Activated naive CD8-positive, alpha-beta T cell treated with anti-CD3 and anti-CD28 coated beads, Interleukin-2, amount 10 ng/mL, durations not matched to agents 7 days and 5 days (primary cell): Measurements from ENCODE around the gene LDHAL6A. TPM values are rescaled to one million over a fixed set of nuclear protein-coding genes. Genes with fewer than 3 reads are reported as not detected.
"Not testable (repeated sequence)": the region's sequence is repeated elsewhere in the genome, so short reads cannot be mapped to it uniquely, and the experiment has no call there.

Source experiments
- ATAC-seq: fragments of 150-1000 bp; cut with Tn5 transposase; one replicate; pipeline ENCODE4 v1.10.0; 2021; ENCODE audit warnings: low read depth, moderate library complexity
- POLR2A ChIA-PET: fragments of 350-600 bp; sonication (Branson Sonifier 250); formaldehyde crosslinking; loops from one replicate; lab custom pipeline; 2021; ENCODE audit warnings: antibody characterized with exemption; lab: Charles Lee
- DNase-seq: peaks from one replicate; pipeline ENCODE4 v3.0.0; 2021
- H3K27ac Mint-ChIP-seq: one replicate; pipeline ENCODE4 v1.8.0; 2022; ENCODE audit warnings: mild to moderate bottlenecking, mixed read lengths
- H3K27me3 Mint-ChIP-seq: one replicate; pipeline ENCODE4 v1.8.0; 2022; ENCODE audit warnings: mild to moderate bottlenecking, moderate library complexity, mixed read lengths
- H3K36me3 Mint-ChIP-seq: one replicate; pipeline ENCODE4 v1.8.0; 2021; ENCODE audit warnings: mild to moderate bottlenecking, mixed read lengths
- H3K4me1 Mint-ChIP-seq: one replicate; pipeline ENCODE4 v1.8.0; 2021; ENCODE audit warnings: mixed read lengths
- H3K4me3 Mint-ChIP-seq: one replicate; pipeline ENCODE4 v1.8.0; 2022; ENCODE audit warnings: mild to moderate bottlenecking, moderate library complexity, mixed read lengths
- H3K9me3 Mint-ChIP-seq: one replicate; pipeline ENCODE4 v1.8.0; 2021; ENCODE audit warnings: mixed read lengths
- total RNA-seq, 2 experiments: library from RNA; stranded (reverse); gene quantifications; one replicate each; pipeline ENCODE4 v1.2.3, GENCODE V29; 2021

Gene LDHAL6A
- not detected for total RNA-seq

DNA sequence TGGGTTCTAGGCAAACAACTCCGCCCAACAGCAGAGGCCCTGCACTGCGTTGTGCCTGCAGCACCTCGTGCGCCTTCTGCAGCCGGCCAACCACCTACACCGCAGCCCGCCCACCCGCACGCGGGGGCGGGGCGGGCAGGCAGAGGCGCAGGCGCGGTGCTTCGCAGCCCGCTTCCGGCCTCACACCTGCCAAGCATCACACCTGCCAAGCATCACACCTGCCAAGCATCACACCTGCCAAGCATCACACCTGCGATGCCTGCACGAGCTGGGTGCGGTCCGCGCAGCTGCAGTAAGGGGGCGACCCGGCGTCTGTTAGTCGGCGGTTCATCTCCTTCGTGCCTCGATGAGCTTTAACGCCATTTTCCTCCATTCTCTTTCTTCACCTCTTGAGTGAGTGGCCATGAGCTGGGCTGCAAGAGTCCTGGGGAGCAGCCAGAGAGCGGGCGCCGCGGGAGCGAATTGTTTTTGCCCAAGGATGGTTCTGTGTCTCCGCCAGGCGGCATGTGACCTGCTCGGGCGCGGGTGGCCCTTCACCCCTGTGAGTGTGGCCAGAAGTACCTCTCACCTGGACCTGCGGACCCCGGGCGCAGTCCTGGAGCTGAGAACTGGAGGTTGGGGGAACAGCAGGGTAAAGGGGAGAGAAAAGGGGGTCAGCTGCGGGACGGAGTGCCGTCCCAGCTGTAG lies at the start of gene LDHAL6A:
Gene LDHAL6A, plus strand, starts transcription at position 171 of the 687 bp plus-strand sequence. CDS start 825 bp downstream, outside the sequence.
- H3K9me3 Mint-ChIP-seq: no peaks in the 10 kb centered on the region
- H3K4me3 Mint-ChIP-seq: no peak within 1 kb of the TSS
- H3K4me1 Mint-ChIP-seq: no peaks in the 10 kb centered on the region
- H3K27ac Mint-ChIP-seq: no peak within 1 kb of the TSS
- POLR2A ChIA-PET: interaction anchor here (0.6 kb wide), 1 partner anchor 51 kb away, joined by 3 read pairs; no protein-coding TSS in a partner anchor
- ATAC-seq (no peak), DNase-seq (no peak)
- no peaks in the 10 kb centered on the region for H3K36me3 Mint-ChIP-seq
- peaks cover 11% of the 10 kb centered on the region for H3K27me3 Mint-ChIP-seq

DNA sequence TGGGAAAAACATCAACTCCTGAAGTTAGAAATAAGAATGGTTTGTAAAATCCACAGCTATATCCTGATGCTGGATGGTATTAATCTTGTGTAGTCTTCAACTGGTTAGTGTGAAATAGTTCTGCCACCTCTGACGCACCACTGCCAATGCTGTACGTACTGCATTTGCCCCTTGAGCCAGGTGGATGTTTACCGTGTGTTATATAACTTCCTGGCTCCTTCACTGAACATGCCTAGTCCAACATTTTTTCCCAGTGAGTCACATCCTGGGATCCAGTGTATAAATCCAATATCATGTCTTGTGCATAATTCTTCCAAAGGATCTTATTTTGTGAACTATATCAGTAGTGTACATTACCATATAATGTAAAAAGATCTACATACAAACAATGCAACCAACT lies 48.3 kb upstream of the LDHAL6A start:
- not testable (repeated sequence) for H3K4me3 Mint-ChIP-seq, H3K9me3 Mint-ChIP-seq, H3K27me3 Mint-ChIP-seq, DNase-seq, H3K27ac Mint-ChIP-seq, ATAC-seq
- POLR2A ChIA-PET: interaction anchor here (1.4 kb wide), 1 partner anchor 119 kb away, joined by 3 read pairs; no protein-coding TSS in a partner anchor
- Mint-ChIP-seq H3K36me3 (peaks cover 32% of the 10 kb centered on the region), H3K4me1 (peaks cover 22% of the 10 kb centered on the region)

DNA sequence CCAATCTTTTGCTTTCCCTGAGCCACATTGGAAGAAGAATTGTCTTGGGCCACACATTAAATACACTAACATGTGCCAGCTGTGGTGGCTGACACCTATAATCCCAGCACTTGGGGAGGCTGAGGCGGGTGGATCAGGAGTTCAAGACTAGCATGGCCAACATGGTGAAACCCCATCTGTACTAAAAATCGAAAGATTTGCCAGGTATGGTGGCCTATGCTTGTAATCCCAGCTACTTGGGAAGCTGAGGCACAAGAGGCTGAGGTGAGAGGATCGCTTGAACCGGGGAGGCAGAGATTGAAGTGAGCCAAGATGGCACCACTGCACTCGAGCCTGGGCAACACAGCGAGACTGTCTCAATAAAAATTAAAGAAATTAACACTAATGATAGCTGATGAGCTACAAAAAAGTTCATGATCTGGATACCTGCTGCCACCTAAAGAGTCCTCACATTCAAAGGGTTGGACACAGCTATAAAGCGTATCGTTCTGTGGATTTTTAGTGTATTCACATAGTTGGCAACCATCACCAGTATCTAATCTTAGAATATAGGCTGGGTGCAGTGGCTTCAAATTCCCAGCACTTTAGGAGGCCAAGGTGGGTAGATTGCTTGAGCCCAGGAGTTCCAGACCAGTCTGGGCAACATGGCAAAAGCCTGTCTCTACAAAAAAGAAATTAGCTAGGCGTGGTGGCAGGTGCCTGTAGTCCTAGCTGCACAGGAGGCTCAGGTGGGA lies 46.9 kb upstream of the LDHAL6A start:
- H3K4me1 Mint-ChIP-seq: peaks cover 14% of the 10 kb centered on the region
- no peak overlapping the region for H3K27ac Mint-ChIP-seq
- DNase-seq (no peak), ATAC-seq (no peak)
- H3K9me3 Mint-ChIP-seq: no peaks in the 10 kb centered on the region
- no peak overlapping the region for H3K4me3 Mint-ChIP-seq
- peaks cover 22% of the 10 kb centered on the region for H3K36me3 Mint-ChIP-seq
- no peaks in the 10 kb centered on the region for H3K27me3 Mint-ChIP-seq
- POLR2A ChIA-PET: interaction anchor here (1.6 kb wide), 1 partner anchor 14 kb away, joined by 5 read pairs; the partner anchor contains the start of gene LDHA

DNA sequence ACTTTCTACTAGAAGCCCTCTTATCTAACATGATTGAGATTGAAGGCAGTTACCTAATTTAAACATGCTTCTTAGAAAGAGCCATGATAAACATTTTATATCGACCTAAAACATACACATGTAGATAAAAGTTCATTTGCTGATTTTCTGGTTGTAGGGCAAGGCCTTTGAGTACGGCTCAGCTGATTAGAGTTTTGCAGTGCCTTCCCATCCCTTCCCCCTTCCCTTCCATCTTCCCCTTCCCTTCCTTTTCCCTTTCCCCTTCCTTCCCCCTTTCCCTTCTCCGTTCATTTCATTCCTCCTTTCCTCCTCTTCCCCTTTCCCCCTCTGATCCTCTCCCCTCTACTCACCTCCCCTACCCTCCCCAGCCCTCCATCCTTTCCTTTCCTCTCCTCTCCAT lies 39.2 kb upstream of the LDHAL6A start:
- H3K36me3 Mint-ChIP-seq: no peaks in the 10 kb centered on the region
- DNase-seq (no peak), ATAC-seq (no peak)
- H3K4me1 Mint-ChIP-seq: peaks cover 12% of the 10 kb centered on the region
- H3K9me3 Mint-ChIP-seq: no peaks in the 10 kb centered on the region
- POLR2A ChIA-PET: no interaction called here
- H3K4me3 Mint-ChIP-seq: no peak overlapping the region
- no peak overlapping the region for H3K27ac Mint-ChIP-seq
- H3K27me3 Mint-ChIP-seq: no peaks in the 10 kb centered on the region

DNA sequence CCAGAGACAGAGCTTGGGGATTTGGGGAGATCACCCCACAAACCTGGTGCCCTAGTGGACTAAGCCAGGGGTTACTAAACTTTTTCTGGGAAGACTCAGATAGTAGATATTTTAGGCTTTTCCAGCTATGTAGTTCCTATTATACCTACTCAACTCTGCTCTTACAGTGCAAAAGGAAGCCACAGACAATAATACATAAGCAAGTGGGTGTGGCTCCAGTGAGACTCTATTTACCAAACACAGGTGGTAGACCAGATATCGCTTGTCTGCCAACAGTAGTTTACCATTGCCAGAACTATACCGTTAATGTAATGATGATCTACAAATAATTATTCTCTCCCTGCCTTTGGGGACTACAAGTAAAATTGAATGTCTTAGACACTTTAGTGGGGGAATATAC lies 36.6 kb upstream of the LDHAL6A start:
- H3K27ac Mint-ChIP-seq: no peak overlapping the region
- H3K36me3 Mint-ChIP-seq: no peaks in the 10 kb centered on the region
- ATAC-seq (no peak), DNase-seq (no peak)
- POLR2A ChIA-PET: no interaction called here
- no peak overlapping the region for H3K4me3 Mint-ChIP-seq
- no peaks in the 10 kb centered on the region for H3K27me3 Mint-ChIP-seq
- H3K9me3 Mint-ChIP-seq: no peaks in the 10 kb centered on the region
- H3K4me1 Mint-ChIP-seq: peaks cover 7% of the 10 kb centered on the region

DNA sequence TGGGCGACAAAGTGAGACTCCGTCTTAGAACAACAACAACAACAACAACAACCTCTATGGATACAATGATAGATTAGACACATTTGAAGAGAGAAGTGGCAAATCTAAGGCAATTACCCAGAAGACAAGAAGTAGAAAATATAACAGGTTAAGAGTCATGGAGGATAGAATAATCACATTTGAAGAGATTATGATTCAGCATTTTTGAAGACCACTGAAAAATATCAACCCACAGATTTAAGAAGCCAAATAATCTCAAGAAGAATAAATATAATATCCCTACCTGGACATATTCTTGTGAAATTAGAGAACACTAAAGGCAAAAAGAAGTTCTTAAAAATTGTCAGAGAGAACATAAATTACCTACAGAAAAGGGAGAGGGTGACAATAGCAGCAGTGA lies 35.6 kb upstream of the LDHAL6A start:
- ATAC-seq: no peak
- no peak for DNase-seq
- no peaks in the 10 kb centered on the region for H3K27me3 Mint-ChIP-seq
- H3K27ac Mint-ChIP-seq: no peak overlapping the region
- H3K4me1 Mint-ChIP-seq: peaks cover 7% of the 10 kb centered on the region
- no peaks in the 10 kb centered on the region for H3K9me3 Mint-ChIP-seq
- H3K4me3 Mint-ChIP-seq: no peak overlapping the region
- POLR2A ChIA-PET: no interaction called here
- no peaks in the 10 kb centered on the region for H3K36me3 Mint-ChIP-seq

DNA sequence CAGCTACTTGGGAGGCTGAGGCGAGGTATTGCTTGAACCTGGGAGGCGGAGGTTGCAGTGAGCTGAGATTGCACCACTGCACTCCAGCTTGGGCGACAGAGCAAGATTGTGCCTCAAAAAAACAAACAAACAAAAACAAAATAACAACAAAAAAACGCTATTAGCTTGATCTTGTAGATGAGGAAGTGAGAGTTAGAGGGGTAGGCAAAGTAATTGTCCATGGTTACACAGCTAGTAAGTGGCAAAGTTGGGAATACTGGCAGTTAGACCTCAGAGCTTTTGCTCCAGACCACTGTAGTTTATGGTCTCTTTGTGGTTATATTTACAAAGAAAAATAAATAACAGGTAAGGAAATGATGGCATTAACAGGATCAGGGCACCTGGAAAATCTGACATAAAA lies 28.4 kb upstream of the LDHAL6A start:
- no peak overlapping the region for H3K27ac Mint-ChIP-seq
- no peak overlapping the region for H3K4me3 Mint-ChIP-seq
- H3K36me3 Mint-ChIP-seq: peaks cover 8% of the 10 kb centered on the region
- H3K27me3 Mint-ChIP-seq: peaks cover 4% of the 10 kb centered on the region
- no peak for DNase-seq
- peaks cover 5% of the 10 kb centered on the region for H3K4me1 Mint-ChIP-seq
- POLR2A ChIA-PET: no interaction called here
- peaks cover 7% of the 10 kb centered on the region for H3K9me3 Mint-ChIP-seq
- no peak for ATAC-seq

DNA sequence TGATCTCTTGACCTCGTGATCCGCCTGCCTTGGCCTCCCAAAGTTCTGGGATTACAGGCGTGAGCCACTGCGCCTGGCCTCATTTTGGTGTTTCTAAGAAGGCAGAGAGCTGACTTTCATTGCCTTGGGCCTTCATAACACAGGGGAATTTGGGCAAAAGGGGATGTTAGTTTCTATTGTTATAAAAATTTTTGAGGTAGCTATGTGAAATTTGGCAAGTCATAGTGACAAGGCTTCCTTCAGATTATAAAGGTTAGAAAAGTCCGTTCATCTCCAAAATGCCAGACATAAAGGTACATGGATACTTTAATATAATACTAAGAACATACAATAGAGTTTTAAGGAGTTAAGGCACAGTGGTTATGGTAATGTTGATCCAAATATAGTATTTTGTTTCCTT lies 26.3 kb upstream of the LDHAL6A start:
- POLR2A ChIA-PET: no interaction called here

DNA sequence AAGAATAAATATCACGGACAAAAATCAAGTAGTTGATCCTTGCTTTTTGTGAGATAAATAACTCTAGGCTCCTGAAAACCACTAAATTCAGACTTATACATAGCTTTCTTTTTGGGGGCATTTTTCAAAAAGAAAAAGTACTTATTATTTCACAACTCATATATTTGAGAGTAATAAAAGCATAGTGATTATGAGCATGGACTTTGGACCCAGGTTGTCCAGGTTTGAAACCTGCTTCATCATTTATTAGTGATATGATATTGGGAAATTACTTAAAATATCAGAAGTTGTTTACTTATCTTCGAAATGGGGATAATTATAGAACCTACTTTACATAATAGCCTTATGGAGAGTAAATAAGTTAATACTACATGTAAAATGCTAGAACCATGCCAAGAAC lies 17.0 kb upstream of the LDHAL6A start:
- H3K27me3 Mint-ChIP-seq: peaks cover 4% of the 10 kb centered on the region
- no peak for ATAC-seq
- no peaks in the 10 kb centered on the region for H3K36me3 Mint-ChIP-seq
- DNase-seq: no peak
- H3K9me3 Mint-ChIP-seq: peaks cover 8% of the 10 kb centered on the region
- no peaks in the 10 kb centered on the region for H3K4me1 Mint-ChIP-seq
- no peak overlapping the region for H3K27ac Mint-ChIP-seq
- no peak overlapping the region for H3K4me3 Mint-ChIP-seq
- POLR2A ChIA-PET: no interaction called here

More for the DNA sequence above, 26.3 kb upstream of the LDHAL6A start:
- peaks cover 19% of the 10 kb centered on the region for H3K9me3 Mint-ChIP-seq
- DNase-seq (no peak), ATAC-seq (no peak)
- no peak overlapping the region for H3K4me3 Mint-ChIP-seq
- peaks cover 4% of the 10 kb centered on the region for H3K27me3 Mint-ChIP-seq
- H3K36me3 Mint-ChIP-seq: peaks cover 15% of the 10 kb centered on the region
- no peak overlapping the region for H3K27ac Mint-ChIP-seq
- H3K4me1 Mint-ChIP-seq: peaks cover 10% of the 10 kb centered on the region

DNA sequence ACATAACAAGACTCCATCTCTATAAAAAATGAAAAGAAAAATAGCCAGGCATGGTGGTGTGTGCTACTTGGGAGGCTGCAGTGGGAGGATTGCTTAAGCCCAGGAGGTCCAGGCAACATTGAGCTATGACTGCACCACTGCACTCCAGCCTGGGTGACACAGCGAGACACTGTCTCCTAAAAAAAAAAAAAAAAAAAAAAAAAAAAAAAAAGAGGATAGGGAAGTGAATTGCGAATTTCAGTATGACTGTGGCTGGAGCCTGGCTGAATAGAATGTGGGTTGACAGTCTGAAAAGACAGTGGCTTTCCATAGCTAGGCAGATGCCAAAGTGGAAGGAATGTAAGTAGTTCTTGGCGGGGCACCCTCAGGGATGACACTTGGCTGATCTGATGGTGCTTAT lies 6.4 kb upstream of the LDHAL6A start:
- DNase-seq (no peak), ATAC-seq (no peak)
- POLR2A ChIA-PET: no interaction called here
- Mint-ChIP-seq H3K4me1 (no peaks in the 10 kb centered on the region), H3K27ac (no peak overlapping the region), H3K9me3 (no peaks in the 10 kb centered on the region), H3K4me3 (no peak overlapping the region), H3K36me3 (no peaks in the 10 kb centered on the region), H3K27me3 (peaks cover 8% of the 10 kb centered on the region)

DNA sequence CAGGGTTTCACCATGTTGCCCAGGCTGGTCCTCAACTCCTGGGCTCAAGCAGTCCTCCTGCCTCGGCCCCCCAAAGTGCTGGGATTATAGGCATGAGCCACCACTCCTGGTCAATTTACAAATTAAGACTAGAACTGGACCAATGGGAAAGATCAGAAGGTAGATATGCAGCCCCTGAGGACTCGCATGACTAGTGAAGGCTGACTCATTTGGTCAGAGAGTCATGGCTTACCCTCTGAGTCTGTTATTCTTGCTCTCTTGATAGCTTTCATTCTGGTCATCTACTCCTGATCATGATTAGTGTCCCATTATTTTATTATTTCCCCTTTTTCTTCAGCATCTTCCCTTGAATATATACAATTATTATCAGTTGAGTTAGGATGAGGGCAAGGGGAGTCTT lies 2.7 kb upstream of the LDHAL6A start:
- POLR2A ChIA-PET: interaction anchor here (0.7 kb wide), 1 partner anchor 51 kb away, joined by 3 read pairs; no protein-coding TSS in a partner anchor
- no peak for DNase-seq
- no peaks in the 10 kb centered on the region for H3K36me3 Mint-ChIP-seq
- H3K27ac Mint-ChIP-seq: no peak overlapping the region
- peaks cover 13% of the 10 kb centered on the region for H3K27me3 Mint-ChIP-seq
- ATAC-seq: no peak
- H3K4me3 Mint-ChIP-seq: no peak overlapping the region
- H3K9me3 Mint-ChIP-seq: no peaks in the 10 kb centered on the region
- H3K4me1 Mint-ChIP-seq: no peaks in the 10 kb centered on the region

DNA sequence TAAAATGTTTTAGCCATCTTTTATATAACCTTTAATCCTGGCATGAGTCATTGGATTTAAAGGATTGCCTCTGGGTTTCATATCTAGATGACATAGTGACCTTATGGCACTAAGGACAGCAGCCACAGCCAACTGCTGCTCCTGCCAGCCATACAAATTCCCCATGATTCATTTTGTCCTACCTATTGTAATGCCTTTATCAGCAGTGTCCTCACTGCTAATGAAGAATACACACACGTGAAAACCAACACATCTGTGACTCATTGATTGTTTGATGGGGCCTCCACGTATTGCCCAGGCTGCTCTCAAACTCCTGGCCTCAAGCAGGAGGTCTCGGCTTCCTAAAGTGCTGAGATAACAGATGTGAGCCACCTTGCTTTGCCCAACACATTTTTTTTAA lies 1.8 kb downstream of the LDHAL6A start:
- no peak overlapping the region for H3K4me3 Mint-ChIP-seq
- H3K9me3 Mint-ChIP-seq: no peaks in the 10 kb centered on the region
- H3K36me3 Mint-ChIP-seq: no peaks in the 10 kb centered on the region
- peaks cover 8% of the 10 kb centered on the region for H3K27me3 Mint-ChIP-seq
- H3K4me1 Mint-ChIP-seq: no peaks in the 10 kb centered on the region
- no peak overlapping the region for H3K27ac Mint-ChIP-seq
- no peak for DNase-seq
- POLR2A ChIA-PET: no interaction called here
- ATAC-seq: no peak

DNA sequence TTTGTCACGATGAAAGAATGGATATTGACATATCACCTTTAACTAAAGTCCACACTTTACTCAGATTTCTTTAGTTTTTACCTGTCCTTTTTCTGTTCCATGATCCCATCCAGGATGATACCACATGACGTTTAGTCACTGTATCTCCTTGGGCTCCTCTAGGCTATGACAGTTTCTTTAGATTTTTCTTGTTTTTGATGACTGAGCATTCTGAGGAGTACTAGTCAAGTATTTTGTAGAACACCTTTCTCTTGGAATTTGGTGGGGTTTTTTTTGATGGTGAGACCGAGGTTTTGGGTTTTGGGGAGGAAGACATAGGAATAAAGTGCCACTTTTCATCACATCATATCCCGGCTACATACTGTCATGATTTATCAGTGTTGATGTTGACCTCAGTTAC lies 4.0 kb downstream of the LDHAL6A start:
- Mint-ChIP-seq H3K9me3 (no peaks in the 10 kb centered on the region), H3K36me3 (no peaks in the 10 kb centered on the region), H3K27ac (no peak overlapping the region), H3K27me3 (peaks cover 8% of the 10 kb centered on the region), H3K4me1 (no peaks in the 10 kb centered on the region), H3K4me3 (no peak overlapping the region)
- ATAC-seq: no peak
- POLR2A ChIA-PET: no interaction called here
- DNase-seq: no peak

DNA sequence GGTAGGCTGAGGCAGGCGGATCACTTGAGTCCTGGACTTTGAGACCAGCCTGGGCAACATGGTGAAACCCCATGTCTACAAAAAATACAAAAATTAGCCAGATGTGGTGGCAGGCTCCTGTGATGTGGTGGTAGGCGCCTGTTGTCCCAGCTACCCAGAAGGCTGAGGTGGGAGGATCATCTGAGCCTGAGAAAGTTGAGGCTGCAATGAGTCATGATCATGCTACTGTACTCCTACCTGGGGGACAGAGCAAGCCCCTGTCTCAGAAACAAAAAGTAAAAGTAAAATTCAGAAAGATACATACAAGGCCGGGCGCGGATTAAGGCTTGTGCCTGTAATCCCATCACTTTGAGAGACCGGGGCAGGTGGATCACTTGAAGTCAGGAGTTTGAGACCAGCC lies 6.3 kb downstream of the LDHAL6A start:
- H3K4me1 Mint-ChIP-seq: no peaks in the 10 kb centered on the region
- POLR2A ChIA-PET: no interaction called here
- H3K27ac Mint-ChIP-seq: no peak overlapping the region
- ATAC-seq (no peak), DNase-seq (no peak)
- no peaks in the 10 kb centered on the region for H3K9me3 Mint-ChIP-seq
- H3K4me3 Mint-ChIP-seq: no peak overlapping the region
- H3K36me3 Mint-ChIP-seq: no peaks in the 10 kb centered on the region
- H3K27me3 Mint-ChIP-seq: peaks cover 4% of the 10 kb centered on the region
